Adrenal gland (tissue), 12 donors: ENCODE data around the gene PIKFYVE. TPM values are rescaled to one million over a fixed set of nuclear protein-coding genes. Genes with fewer than 3 reads are reported as not detected.

ENCODE experiments used
- DNase-seq, 7 donors: peaks; one replicate each; pipeline ENCODE4 v3.0.0-alpha.2; 2019 to 2020
- H3K27ac ChIP-seq, 5 donors: fragments of 200-600 bp; sonication (generic) in 4 of 5; 1 replicate in 3 of 5; 2 replicates in 2 of 5; pipeline versions ENCODE4 v1.5.1 to v1.8.0; 2016 to 2020; ENCODE audit warnings: mild to moderate bottlenecking in 1 of 5
- H3K27me3 ChIP-seq: fragments of 200-600 bp; 2 replicates; pipeline ENCODE4 v1.8.0; 2021
- H3K36me3 ChIP-seq, 2 donors: fragments of 200-600 bp; replicated peaks in 1 of 2; 1 replicate in 1 of 2; 2 replicates in 1 of 2; pipeline versions ENCODE4 v1.5.1 to v1.8.0; 2018 to 2022
- H3K4me1 ChIP-seq, 2 donors: fragments of 200-600 bp; replicated peaks in 1 of 2; 1 replicate in 1 of 2; 2 replicates in 1 of 2; pipeline versions ENCODE4 v1.5.1 to v1.8.0; 2018 to 2021
- H3K4me3 ChIP-seq, 4 donors: fragments of 200-600 bp; sonication (generic) in 3 of 4; one replicate each; pipeline ENCODE4 v1.5.1; 2016 to 2018
- H3K9me3 ChIP-seq, 3 donors: fragments of 200-600 bp; sonication (generic) in 1 of 3; replicated peaks in 1 of 3; 1 replicate in 2 of 3; 2 replicates in 1 of 3; pipeline versions ENCODE4 v1.5.1 to v1.8.0; 2016 to 2021
- POLR2A ChIP-seq, 2 donors: fragments of 450-650 bp; IDR thresholded peaks; one replicate each; pipeline ENCODE4 v1.6.1; 2017; ENCODE audit warnings: antibody characterized with exemption in 2 of 2, mild to moderate bottlenecking in 2 of 2, moderate library complexity in 1 of 2
- WGBS, 4 donors: extraction: QIAGEN DNeasy Blood & Tissue Kit in 2 of 4; methylation state at CpG; one replicate each; pipeline versions ENCODE4 v1.1.5 to v1.1.7; 2013 to 2017; 5-methylcytosine and 5-hydroxymethylcytosine counted together
- intact Hi-C, 2 donors: fragments of 100-400 bp; cut with DNase I; formaldehyde crosslinking; loops; one replicate each; pipeline versions ENCODE4 v1.14.1 to v1.15.0; 2022 to 2023
- polyA plus RNA-seq, 3 donors: library from polyadenylated mRNA; stranded (reverse); fragments of 200-250 nt in 2 of 3; fragments of 350-450 nt in 1 of 3; fragmentation: Illumina TruSeq in 1 of 3; extraction: RNeasy Lipid Tissue Mini Kit (QIAGEN cat#74804) in 1 of 3; gene quantifications; one replicate each; pipeline ENCODE4 v1.2.3, GENCODE V29; 2013 to 2014
- total RNA-seq, 9 donors: library from RNA; depleted of rRNA in 4 of 9; stranded (reverse); fragments of >200 nt in 4 of 9; fragments of 120-200 nt in 1 of 9; fragmentation: NEBNext Ultra II Directional in 1 of 9; extraction: Animal tissue kit (Norgen Biotek cat#: 25700) in 1 of 9; gene quantifications; one replicate each; pipeline versions ENCODE4 v1.1.0 to v1.2.4, GENCODE V29; 2013 to 2023
- TF ChIP-seq, protein P1 (sequence below), 6 experiments: fragments of 450-650 bp in 4 of 6; fragments of 200-600 bp in 2 of 6; sonication (generic) in 1 of 6; IDR thresholded peaks; 1 replicate in 5 of 6; 2 replicates in 1 of 6; pipeline versions ENCODE4 v1.5.1 to v1.8.0; 2016 to 2021; ENCODE audit warnings: antibody characterized with exemption in 6 of 6, mild to moderate bottlenecking in 2 of 6, moderate library complexity in 1 of 6
- donor health status: healthy with polysubstance abuse.
- donor health status: Bipolar disorder and iron deficiency.
- donor health status: DM: yes; HTN: yes; CAD: no.
- donor health status: DM: no; HTN: no; CAD: no.
- donor health status: DM: no; HTN: no; CAD: no.
- donor health status: DM: yes; HTN: yes; CAD: no.

PIKFYVE gene
- total and polyA plus RNA-seq, 12 donors = 5.1 to 36.5 (median 25.3) TPM

GRCh38 chr2:208268156-208268952 lies 2.3 kb downstream of the PIKFYVE start:
- DNase-seq = no peak
- 59 to 72% (median 67%) methylated on average over 8 of the region's 8 CpGs for WGBS, 4 donors
- Histone ChIP-seq H3K27me3 (no peaks in the 10 kb centered on the region), H3K4me1 (peaks cover 21 to 38% of the 10 kb centered on the region in 2 donors), H3K9me3 (no peaks in the 10 kb centered on the region), H3K36me3 (peaks cover 0 to 16% of the 10 kb centered on the region in 2 donors), H3K4me3 (peak overlapping the region in 1 of 4 donors; percentile 81), H3K27ac (no peak overlapping the region)
- intact Hi-C loops = no loop called here
- TF ChIP-seq, protein P1, sequence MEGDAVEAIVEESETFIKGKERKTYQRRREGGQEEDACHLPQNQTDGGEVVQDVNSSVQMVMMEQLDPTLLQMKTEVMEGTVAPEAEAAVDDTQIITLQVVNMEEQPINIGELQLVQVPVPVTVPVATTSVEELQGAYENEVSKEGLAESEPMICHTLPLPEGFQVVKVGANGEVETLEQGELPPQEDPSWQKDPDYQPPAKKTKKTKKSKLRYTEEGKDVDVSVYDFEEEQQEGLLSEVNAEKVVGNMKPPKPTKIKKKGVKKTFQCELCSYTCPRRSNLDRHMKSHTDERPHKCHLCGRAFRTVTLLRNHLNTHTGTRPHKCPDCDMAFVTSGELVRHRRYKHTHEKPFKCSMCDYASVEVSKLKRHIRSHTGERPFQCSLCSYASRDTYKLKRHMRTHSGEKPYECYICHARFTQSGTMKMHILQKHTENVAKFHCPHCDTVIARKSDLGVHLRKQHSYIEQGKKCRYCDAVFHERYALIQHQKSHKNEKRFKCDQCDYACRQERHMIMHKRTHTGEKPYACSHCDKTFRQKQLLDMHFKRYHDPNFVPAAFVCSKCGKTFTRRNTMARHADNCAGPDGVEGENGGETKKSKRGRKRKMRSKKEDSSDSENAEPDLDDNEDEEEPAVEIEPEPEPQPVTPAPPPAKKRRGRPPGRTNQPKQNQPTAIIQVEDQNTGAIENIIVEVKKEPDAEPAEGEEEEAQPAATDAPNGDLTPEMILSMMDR (IDR thresholded peaks at IDR 0.05) = no peak
- TF ChIP-seq POLR2A (IDR thresholded peaks at IDR 0.05) = no peak

DNA sequence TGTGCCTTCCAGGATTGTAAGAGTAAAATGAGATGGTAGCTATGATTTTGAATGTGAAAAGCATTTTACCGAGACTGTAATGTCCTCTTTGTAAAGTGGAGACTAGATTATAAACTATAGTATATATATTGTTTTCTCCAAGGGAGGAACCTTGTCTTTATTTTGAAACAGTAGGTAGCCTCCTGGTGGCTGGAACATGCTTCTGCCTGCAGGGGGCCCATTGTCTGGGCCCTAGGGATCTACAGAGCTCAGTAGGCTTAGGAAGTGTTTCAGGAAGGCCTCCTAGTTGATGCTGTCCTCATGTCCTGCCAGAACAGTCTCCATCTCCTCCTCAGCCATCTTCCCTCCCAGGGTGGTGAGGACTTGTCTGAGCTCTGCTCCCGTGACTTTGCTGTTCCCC lies 3.0 kb downstream of the PIKFYVE start:
- peaks cover 21 to 38% of the 10 kb centered on the region in 2 donors for H3K4me1 ChIP-seq
- no peaks in the 10 kb centered on the region for H3K9me3 ChIP-seq
- H3K27ac ChIP-seq = no peak overlapping the region
- DNase-seq = no peak
- H3K4me3 ChIP-seq = no peak overlapping the region
- TF ChIP-seq, protein P1 (IDR thresholded peaks at IDR 0.05) = no peak
- no peak for TF ChIP-seq POLR2A (IDR thresholded peaks at IDR 0.05)
- H3K36me3 ChIP-seq = peaks cover 0 to 23% of the 10 kb centered on the region in 2 donors
- intact Hi-C loops = no loop called here
- H3K27me3 ChIP-seq = no peaks in the 10 kb centered on the region
- 93 to 100% (median 95%) methylated on average over 1 to 2 of the region's 2 CpGs for WGBS, 4 donors

DNA sequence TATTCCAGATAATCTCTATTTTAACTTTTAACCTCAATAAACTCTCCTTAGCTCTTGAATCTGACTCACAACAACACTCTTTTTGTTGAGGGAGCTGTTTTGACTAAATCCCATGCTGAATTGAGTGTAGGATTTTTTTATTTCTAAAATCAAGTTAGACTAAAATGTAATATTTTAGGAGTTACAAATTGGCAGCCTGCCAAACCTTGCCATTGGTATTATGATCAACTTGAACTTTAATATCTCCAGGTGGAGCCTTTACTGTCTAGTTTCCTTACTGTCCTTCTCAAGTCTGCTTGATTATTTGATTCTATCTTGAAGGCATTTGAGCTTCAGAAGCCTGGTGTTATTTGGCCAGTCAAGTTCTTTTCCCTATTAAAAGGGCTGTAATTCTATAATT lies 8.7 kb downstream of the PIKFYVE start:
- H3K36me3 ChIP-seq = peaks cover 0 to 53% of the 10 kb centered on the region in 2 donors
- H3K27me3 ChIP-seq = no peaks in the 10 kb centered on the region
- H3K9me3 ChIP-seq = no peaks in the 10 kb centered on the region
- H3K4me3 ChIP-seq = no peak overlapping the region
- DNase-seq = no peak
- intact Hi-C loops = no loop called here
- no peaks in the 10 kb centered on the region for H3K4me1 ChIP-seq
- no peak for TF ChIP-seq POLR2A (IDR thresholded peaks at IDR 0.05)
- TF ChIP-seq, protein P1 (IDR thresholded peaks at IDR 0.05) = no peak
- no peak overlapping the region for H3K27ac ChIP-seq

DNA sequence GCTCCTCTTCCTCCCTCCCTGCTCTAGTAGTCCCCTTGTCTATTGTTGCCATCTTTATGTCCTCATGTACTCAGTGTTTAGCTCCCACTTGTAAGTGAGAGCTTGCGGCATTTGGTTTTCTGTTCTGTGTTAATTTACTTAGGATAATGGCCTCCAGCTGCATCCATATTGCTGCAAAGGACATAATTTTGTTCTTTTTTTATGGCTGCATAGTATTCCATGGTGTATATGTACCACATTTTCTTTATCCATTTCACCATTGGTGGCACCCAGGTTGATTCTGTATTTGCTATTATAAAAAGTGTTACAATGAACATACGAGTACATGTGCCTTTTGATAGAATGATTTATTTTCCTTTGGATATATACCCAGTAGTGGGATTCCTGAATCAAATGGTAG lies 12.5 kb downstream of the PIKFYVE start:
- H3K27me3 ChIP-seq = no peaks in the 10 kb centered on the region
- no peak overlapping the region for H3K27ac ChIP-seq
- H3K4me3 ChIP-seq = no peak overlapping the region
- 96 to 100% (median 98%) methylated on average over 2 of the region's 2 CpGs for WGBS, 4 donors
- TF ChIP-seq, protein P1 (IDR thresholded peaks at IDR 0.05) = no peak
- no peak for TF ChIP-seq POLR2A (IDR thresholded peaks at IDR 0.05)
- H3K9me3 ChIP-seq = no peaks in the 10 kb centered on the region
- DNase-seq = no peak
- peaks cover 0 to 14% of the 10 kb centered on the region in 2 donors for H3K4me1 ChIP-seq
- H3K36me3 ChIP-seq = peaks cover 0 to 48% of the 10 kb centered on the region in 2 donors
- intact Hi-C loops = no loop called here
